CD4-positive, CD25-positive, alpha-beta regulatory T cell (primary cell): ENCODE results near the gene PKN3. TPM values are rescaled to one million over a fixed set of nuclear protein-coding genes. Genes with fewer than 3 reads are reported as not detected.
A peak's percentile ranks its signal among the peaks of the same experiment; 100 is the strongest.

ENCODE experiments used
- ATAC-seq, 2 donors: fragments of 150-1000 bp; cut with Tn5 transposase; one replicate each; pipeline ENCODE4 v1.10.0; 2021; ENCODE audit warnings: low read depth in 2 of 2, moderate number of reproducible peaks in 2 of 2, moderate library complexity in 1 of 2
- DNase-seq, 3 donors: peaks; one replicate each; pipeline versions ENCODE4 v3.0.0 to v3.0.0-alpha.2; 2012 to 2022; ENCODE audit warnings: mixed read lengths in 1 of 3
- H3K27ac ChIP-seq: one replicate; pipeline ENCODE4 v1.7.0; 2013; ENCODE audit warnings: mild to moderate bottlenecking, low read length; ENCODE audit not compliant: insufficient read depth, poor library complexity, severe bottlenecking
- H3K27me3 ChIP-seq: one replicate; pipeline ENCODE4 v1.7.0; 2013; ENCODE audit warnings: low read length; ENCODE audit not compliant: control insufficient read depth, insufficient read depth
- H3K36me3 ChIP-seq: one replicate; pipeline ENCODE4 v1.7.0; 2013; ENCODE audit warnings: mild to moderate bottlenecking, low read length, moderate library complexity; ENCODE audit not compliant: control insufficient read depth, insufficient read depth
- H3K4me1 ChIP-seq: 2 replicates; pipeline ENCODE4 v1.7.0; 2013; ENCODE audit warnings: mild to moderate bottlenecking, low read length; ENCODE audit not compliant: insufficient read depth, control insufficient read depth, poor library complexity, severe bottlenecking
- H3K4me3 ChIP-seq: one replicate; pipeline ENCODE4 v1.7.0; 2013; ENCODE audit warnings: low read depth, mild to moderate bottlenecking, low read length, moderate library complexity
- H3K9me3 ChIP-seq, 2 experiments: 1 replicate in 1 of 2; 2 replicates in 1 of 2; pipeline ENCODE4 v1.7.0; 2013; ENCODE audit warnings: low read length in 2 of 2, mild to moderate bottlenecking in 1 of 2, moderate library complexity in 1 of 2; ENCODE audit not compliant: control insufficient read depth in 2 of 2
- H3K27ac Mint-ChIP-seq, 3 donors: one replicate each; pipeline ENCODE4 v1.8.0; 2020 to 2022; ENCODE audit warnings: mild to moderate bottlenecking in 3 of 3, mixed read lengths in 3 of 3, moderate library complexity in 2 of 3
- H3K27me3 Mint-ChIP-seq: one replicate; pipeline ENCODE4 v1.8.0; 2022; ENCODE audit warnings: mild to moderate bottlenecking, mixed read lengths
- H3K36me3 Mint-ChIP-seq: one replicate; pipeline ENCODE4 v1.8.0; 2020; ENCODE audit warnings: mixed read lengths
- H3K4me1 Mint-ChIP-seq, 4 donors: one replicate each; pipeline ENCODE4 v1.8.0; 2020 to 2022; ENCODE audit warnings: mixed read lengths in 4 of 4, mild to moderate bottlenecking in 1 of 4
- H3K4me3 Mint-ChIP-seq, 4 donors: one replicate each; pipeline ENCODE4 v1.8.0; 2020 to 2022; ENCODE audit warnings: mild to moderate bottlenecking in 4 of 4, mixed read lengths in 4 of 4, moderate library complexity in 3 of 4
- H3K9me3 Mint-ChIP-seq, 7 donors: one replicate each; pipeline ENCODE4 v1.8.0; 2020 to 2022; ENCODE audit warnings: mixed read lengths in 7 of 7, mild to moderate bottlenecking in 3 of 7, moderate library complexity in 2 of 7
- polyA plus RNA-seq, 4 donors: library from polyadenylated mRNA; unstranded; fragments of 300-500 nt; fragmentation: Illumina TruSeq; gene quantifications; one replicate each; pipeline ENCODE4 v1.2.3, GENCODE V29; 2021
- total RNA-seq: library from RNA; stranded (reverse); gene quantifications from one replicate; pipeline ENCODE4 v1.2.3, GENCODE V29; 2022

Gene PKN3
- total and polyA plus RNA-seq, 5 donors from 2014 or later: 0.69 to 2.6 (median 0.83) TPM; not detected in 1

GRCh38 chr9:128714586-128715435 lies 12.5 kb downstream of the PKN3 start:
- Histone ChIP-seq H3K27me3 (no peaks in the 10 kb centered on the region), H3K4me3 (no peak overlapping the region), H3K4me1 (no peaks in the 10 kb centered on the region), H3K27ac (no peak overlapping the region), H3K36me3 (no peaks in the 10 kb centered on the region), H3K9me3 (no peaks in the 10 kb centered on the region)
- no peaks in the 10 kb centered on the region for H3K36me3 Mint-ChIP-seq
- H3K27me3 Mint-ChIP-seq: no peaks in the 10 kb centered on the region
- ATAC-seq (no peak), DNase-seq (no peak)
- no peaks in the 10 kb centered on the region for H3K9me3 Mint-ChIP-seq
- no peak overlapping the region for H3K4me3 Mint-ChIP-seq
- H3K27ac Mint-ChIP-seq: peak overlapping the region in 1 of 3 donors; percentile 46
- peaks cover 0 to 2% (median 0%) of the 10 kb centered on the region in 4 donors for H3K4me1 Mint-ChIP-seq

- Histone ChIP-seq H3K27me3 (no peaks in the 10 kb centered on the region), H3K27ac (no peak overlapping the region), H3K4me1 (no peaks in the 10 kb centered on the region), H3K9me3 (no peaks in the 10 kb centered on the region), H3K36me3 (no peaks in the 10 kb centered on the region), H3K4me3 (no peak overlapping the region)
- DNase-seq (no peak), ATAC-seq (no peak)
- Mint-ChIP-seq H3K36me3 (peaks cover under 1% of the 10 kb centered on the region), H3K9me3 (no peaks in the 10 kb centered on the region), H3K27ac (no peak overlapping the region), H3K4me3 (peak overlapping the region in 1 of 4 donors; percentile 16), H3K27me3 (no peaks in the 10 kb centered on the region), H3K4me1 (peaks cover 0 to 2% (median 0%) of the 10 kb centered on the region in 4 donors)
These were observed 13.1 kb downstream of the PKN3 start for GRCh38 chr9:128715436-128715750.

- peaks cover 0 to 2% (median 0%) of the 10 kb centered on the region in 4 donors for H3K4me1 Mint-ChIP-seq
- Histone ChIP-seq H3K36me3 (peaks cover 4% of the 10 kb centered on the region), H3K4me1 (no peaks in the 10 kb centered on the region), H3K27ac (no peak overlapping the region), H3K4me3 (no peak overlapping the region), H3K27me3 (no peaks in the 10 kb centered on the region), H3K9me3 (no peaks in the 10 kb centered on the region)
- H3K9me3 Mint-ChIP-seq: no peaks in the 10 kb centered on the region
- H3K27me3 Mint-ChIP-seq: no peaks in the 10 kb centered on the region
- ATAC-seq (no peak), DNase-seq (no peak)
- H3K4me3 Mint-ChIP-seq: no peak overlapping the region
- no peak overlapping the region for H3K27ac Mint-ChIP-seq
- H3K36me3 Mint-ChIP-seq: peaks cover 4% of the 10 kb centered on the region
These were observed 14.4 kb downstream of the PKN3 start for GRCh38 chr9:128716581-128717254.

- no peaks in the 10 kb centered on the region for H3K27me3 Mint-ChIP-seq
- H3K36me3 Mint-ChIP-seq: peaks cover 4% of the 10 kb centered on the region
- H3K4me3 Mint-ChIP-seq: no peak overlapping the region
- H3K4me1 Mint-ChIP-seq: peaks cover 0 to 12% (median 2%) of the 10 kb centered on the region in 4 donors
- DNase-seq (no peak), ATAC-seq (no peak)
- H3K9me3 Mint-ChIP-seq: no peaks in the 10 kb centered on the region
- Histone ChIP-seq H3K9me3 (no peaks in the 10 kb centered on the region), H3K36me3 (peaks cover 5% of the 10 kb centered on the region), H3K27me3 (no peaks in the 10 kb centered on the region), H3K4me3 (no peak overlapping the region), H3K4me1 (peaks cover 1% of the 10 kb centered on the region), H3K27ac (no peak overlapping the region)
- H3K27ac Mint-ChIP-seq: no peak overlapping the region
These were observed 15.7 kb downstream of the PKN3 start for GRCh38 chr9:128718047-128718446.

GRCh38 chr9:128718475-128718874 lies 16.2 kb downstream of the PKN3 start:
- peaks cover 4% of the 10 kb centered on the region for H3K36me3 Mint-ChIP-seq
- no peak for ATAC-seq

GRCh38 chr9:128719919-128720605 lies 17.8 kb downstream of the PKN3 start:
- ATAC-seq (no peak), DNase-seq (no peak)
- H3K36me3 Mint-ChIP-seq: peaks cover 4% of the 10 kb centered on the region
- H3K27ac ChIP-seq: no peak overlapping the region
- H3K9me3 Mint-ChIP-seq: no peaks in the 10 kb centered on the region
- peak overlapping the region in 1 of 4 donors; percentile 35 for H3K4me3 Mint-ChIP-seq
- peaks cover 2 to 30% (median 15%) of the 10 kb centered on the region in 4 donors for H3K4me1 Mint-ChIP-seq
- H3K27me3 Mint-ChIP-seq: no peaks in the 10 kb centered on the region
- H3K27ac Mint-ChIP-seq: no peak overlapping the region
- peaks cover 16% of the 10 kb centered on the region for H3K4me1 ChIP-seq
- no peaks in the 10 kb centered on the region for H3K9me3 ChIP-seq
- H3K27me3 ChIP-seq: no peaks in the 10 kb centered on the region
- H3K36me3 ChIP-seq: peaks cover 5% of the 10 kb centered on the region
- no peak overlapping the region for H3K4me3 ChIP-seq

More at GRCh38 chr9:128718475-128718874, 16.2 kb downstream of the PKN3 start:
- Mint-ChIP-seq H3K4me1 (peaks cover 0 to 17% (median 4%) of the 10 kb centered on the region in 4 donors), H3K27ac (no peak overlapping the region), H3K27me3 (no peaks in the 10 kb centered on the region), H3K4me3 (peak overlapping the region in 1 of 4 donors; percentile 44), H3K9me3 (no peaks in the 10 kb centered on the region)
- Histone ChIP-seq H3K9me3 (no peaks in the 10 kb centered on the region), H3K36me3 (peaks cover 5% of the 10 kb centered on the region), H3K27ac (no peak overlapping the region), H3K4me3 (no peak overlapping the region), H3K4me1 (peaks cover 5% of the 10 kb centered on the region), H3K27me3 (no peaks in the 10 kb centered on the region)
- no peak for DNase-seq

GRCh38 chr9:128720841-128721486 lies 18.7 kb downstream of the PKN3 start:
- ATAC-seq: no peak
- H3K27ac ChIP-seq: no peak overlapping the region
- peaks cover 23% of the 10 kb centered on the region for H3K4me1 ChIP-seq
- no peaks in the 10 kb centered on the region for H3K27me3 Mint-ChIP-seq
- no peaks in the 10 kb centered on the region for H3K9me3 ChIP-seq
- no peaks in the 10 kb centered on the region for H3K27me3 ChIP-seq
- DNase-seq: no peak
- peaks cover 5% of the 10 kb centered on the region for H3K36me3 ChIP-seq
- H3K9me3 Mint-ChIP-seq: no peaks in the 10 kb centered on the region
- H3K27ac Mint-ChIP-seq: peak overlapping the region in 1 of 3 donors; percentile 44
- H3K4me3 Mint-ChIP-seq: peak overlapping the region in 2 of 4 donors; percentile 52 to 61
- H3K36me3 Mint-ChIP-seq: peaks cover 4% of the 10 kb centered on the region
- H3K4me3 ChIP-seq: no peak overlapping the region
- peaks cover 3 to 39% (median 16%) of the 10 kb centered on the region in 4 donors for H3K4me1 Mint-ChIP-seq
